GM15510 (cell line): Measurements from ENCODE around the gene OS9.

ENCODE experiments used
- POLR2A ChIP-seq: IDR thresholded peaks from 3 replicates; pipeline ENCODE4 v1.6.1; 2011; ENCODE audit warnings: borderline replicate concordance; ENCODE audit not compliant: insufficient read length; ENCODE audit errors: extremely low read depth

OS9 gene, protein sequence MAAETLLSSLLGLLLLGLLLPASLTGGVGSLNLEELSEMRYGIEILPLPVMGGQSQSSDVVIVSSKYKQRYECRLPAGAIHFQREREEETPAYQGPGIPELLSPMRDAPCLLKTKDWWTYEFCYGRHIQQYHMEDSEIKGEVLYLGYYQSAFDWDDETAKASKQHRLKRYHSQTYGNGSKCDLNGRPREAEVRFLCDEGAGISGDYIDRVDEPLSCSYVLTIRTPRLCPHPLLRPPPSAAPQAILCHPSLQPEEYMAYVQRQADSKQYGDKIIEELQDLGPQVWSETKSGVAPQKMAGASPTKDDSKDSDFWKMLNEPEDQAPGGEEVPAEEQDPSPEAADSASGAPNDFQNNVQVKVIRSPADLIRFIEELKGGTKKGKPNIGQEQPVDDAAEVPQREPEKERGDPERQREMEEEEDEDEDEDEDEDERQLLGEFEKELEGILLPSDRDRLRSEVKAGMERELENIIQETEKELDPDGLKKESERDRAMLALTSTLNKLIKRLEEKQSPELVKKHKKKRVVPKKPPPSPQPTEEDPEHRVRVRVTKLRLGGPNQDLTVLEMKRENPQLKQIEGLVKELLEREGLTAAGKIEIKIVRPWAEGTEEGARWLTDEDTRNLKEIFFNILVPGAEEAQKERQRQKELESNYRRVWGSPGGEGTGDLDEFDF

GRCh38 chr12:57693659-57694458 is at the start of gene OS9:
TSS of gene OS9 (plus strand) at chr12:57694132. CDS start at chr12:57694162, 30 bp downstream.
- TF ChIP-seq POLR2A: peak; percentile 89

GRCh38 chr12:57654042-57654441 is 39.9 kb upstream of the OS9 start:
- TF ChIP-seq POLR2A: no peak

GRCh38 chr12:57655541-57656240 is 38.2 kb upstream of the OS9 start:
- TF ChIP-seq POLR2A: no peak

DNA sequence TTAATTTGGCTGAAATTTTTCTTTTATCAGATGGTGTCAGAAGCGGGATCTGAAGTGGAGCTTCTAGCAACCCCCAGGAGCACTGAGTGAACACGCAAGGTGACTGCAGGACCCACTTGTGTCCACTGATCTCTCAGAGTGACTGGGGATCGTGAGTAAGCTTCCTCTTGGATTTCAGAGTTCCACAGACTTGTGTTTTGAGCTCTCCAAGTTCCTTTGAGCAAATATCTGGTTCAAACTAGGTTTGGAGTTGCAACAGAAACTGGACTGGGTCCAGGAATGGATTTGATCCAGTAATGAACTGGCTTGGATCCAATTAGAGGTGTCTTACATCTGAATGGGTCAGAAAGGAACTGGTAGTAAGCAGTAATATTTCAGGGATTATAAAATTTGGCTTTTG is 36.2 kb upstream of the OS9 start:
- no peak for TF ChIP-seq POLR2A

DNA sequence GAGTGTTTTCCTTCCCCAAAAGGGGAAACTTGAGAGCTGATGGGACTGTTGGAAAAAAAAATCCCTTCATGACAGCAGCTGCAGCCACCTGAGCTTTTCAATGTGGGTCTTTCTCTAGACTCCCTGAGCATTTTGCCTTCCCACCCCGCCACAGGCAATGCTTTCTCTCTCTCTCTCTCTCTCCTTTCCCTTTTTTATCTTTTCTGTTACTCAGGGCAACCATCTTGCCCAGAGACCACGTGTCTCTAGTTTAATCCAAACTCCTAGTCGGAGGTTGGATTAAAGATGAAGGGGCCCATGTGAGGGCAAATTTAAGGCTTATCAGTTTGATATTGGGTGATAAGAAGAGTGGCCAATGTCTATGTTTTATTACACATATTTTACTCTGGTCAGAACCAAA is 35.0 kb upstream of the OS9 start:
- TF ChIP-seq POLR2A: no peak

DNA sequence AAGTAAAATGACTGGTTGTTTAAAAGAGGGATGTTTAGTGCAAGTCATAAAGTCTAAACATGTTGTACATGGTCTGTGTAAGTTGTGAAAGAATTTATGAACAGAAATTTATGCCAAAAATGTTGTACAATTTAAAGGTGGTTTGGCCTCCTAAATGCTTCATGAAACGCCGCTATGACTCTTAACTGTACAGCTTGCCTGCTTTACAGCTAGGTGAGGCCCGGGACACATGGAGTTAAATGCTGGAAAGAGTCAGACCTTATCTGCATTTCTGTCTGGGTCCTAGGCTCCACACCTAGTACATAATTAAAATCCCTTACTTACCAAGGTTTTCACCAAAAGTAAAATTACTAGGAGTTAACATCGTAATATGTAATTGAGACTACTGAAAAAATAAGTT is 32.6 kb upstream of the OS9 start:
- no peak for TF ChIP-seq POLR2A

DNA sequence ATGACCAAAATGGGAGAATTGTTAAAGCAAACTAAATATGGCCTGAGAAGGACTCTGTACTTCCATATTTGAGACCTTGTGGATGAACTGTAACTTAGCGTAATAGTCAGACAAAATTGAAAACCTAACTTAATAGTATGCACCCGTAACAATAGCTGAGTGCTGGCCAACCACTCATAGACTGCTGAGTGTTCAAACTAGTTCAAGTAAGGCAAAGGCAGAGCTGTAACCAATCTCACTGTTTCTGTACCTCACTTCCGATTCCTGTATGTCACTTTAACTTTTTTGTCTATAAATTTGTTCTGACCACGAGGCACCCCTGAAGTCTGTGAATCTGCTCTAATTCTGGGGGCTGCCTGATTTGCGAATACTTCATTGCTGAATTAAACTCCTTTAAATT is 27.0 kb upstream of the OS9 start:
- no peak for TF ChIP-seq POLR2A

DNA sequence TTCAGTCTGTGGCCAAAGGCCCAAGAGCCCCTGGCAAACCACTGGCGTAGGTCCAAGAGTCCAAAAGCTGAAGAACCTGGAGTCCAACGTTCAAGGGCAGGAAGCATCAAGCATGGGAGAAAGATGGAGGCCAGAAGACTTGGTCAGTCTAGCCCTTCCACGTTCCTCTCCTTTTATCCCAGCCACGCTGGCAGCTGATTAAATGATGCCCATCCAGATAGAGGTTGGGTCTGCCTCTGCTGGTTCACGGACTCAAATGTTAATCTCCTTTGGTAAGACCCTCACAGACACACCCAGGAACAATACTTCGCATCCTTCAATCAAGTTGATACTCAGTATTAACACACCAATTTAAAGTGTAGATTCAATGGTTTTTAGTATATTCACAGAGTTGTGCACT is 21.1 kb upstream of the OS9 start:
- TF ChIP-seq POLR2A: no peak

GRCh38 chr12:57674691-57675090 is 19.2 kb upstream of the OS9 start:
- TF ChIP-seq POLR2A: no peak

GRCh38 chr12:57679697-57680096 is 14.2 kb upstream of the OS9 start:
- no peak for TF ChIP-seq POLR2A

- no peak for TF ChIP-seq POLR2A
Observed at GRCh38 chr12:57687862-57688261, 6.1 kb upstream of the OS9 start.

- TF ChIP-seq POLR2A: no peak
Observed at GRCh38 chr12:57688931-57689330, 5.0 kb upstream of the OS9 start.

- TF ChIP-seq POLR2A: no peak
Observed at GRCh38 chr12:57692500-57692899, 1.4 kb upstream of the OS9 start.

- TF ChIP-seq POLR2A: no peak
Observed at GRCh38 chr12:57693317-57693658, 644 bp upstream of the OS9 start.

- no peak for TF ChIP-seq POLR2A
Observed at GRCh38 chr12:57694459-57695019, 607 bp downstream of the OS9 start.

DNA sequence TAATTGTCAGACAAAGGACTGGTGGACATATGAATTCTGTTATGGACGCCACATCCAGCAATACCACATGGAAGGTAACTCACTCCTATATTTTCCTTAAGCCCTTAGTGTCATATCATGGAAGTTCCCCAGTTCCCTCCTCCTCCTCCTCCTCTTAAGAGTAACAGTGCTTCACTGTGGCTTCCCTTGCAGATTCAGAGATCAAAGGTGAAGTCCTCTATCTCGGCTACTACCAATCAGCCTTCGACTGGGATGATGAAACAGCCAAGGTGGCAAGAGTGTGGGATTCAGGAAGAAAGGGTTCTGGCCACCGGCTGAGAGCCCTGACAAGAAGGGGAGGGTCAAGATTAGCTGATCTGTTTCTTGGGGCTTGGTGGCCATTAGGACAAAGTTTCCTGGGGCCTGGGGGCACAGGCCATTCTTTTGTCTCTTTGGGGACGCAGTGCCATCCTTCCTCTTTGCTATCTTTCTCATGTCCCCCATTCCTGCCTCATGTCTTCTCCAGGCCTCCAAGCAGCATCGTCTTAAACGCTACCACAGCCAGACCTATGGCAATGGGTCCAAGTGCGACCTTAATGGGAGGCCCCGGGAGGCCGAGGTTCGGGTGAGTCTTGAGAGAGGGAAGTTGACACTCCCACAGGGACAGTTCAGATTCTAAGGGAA is 2.0 kb downstream of the OS9 start:
- no peak for TF ChIP-seq POLR2A
